AG04449 (cell line): Measurements from ENCODE around the gene LCN2.

Source experiments
- CTCF ChIA-PET: fragments of 350-600 bp; formaldehyde crosslinking; extraction: SDS; loops from one replicate; lab custom pipeline; 2021; ENCODE audit warnings: antibody characterized with exemption; lab: Yijun Ruan, JAX
- POLR2A ChIA-PET: fragments of 400-600, 350-600 bp; formaldehyde crosslinking; extraction: SDS; loops from one replicate; lab custom pipeline; 2020; ENCODE audit warnings: antibody characterized with exemption, inconsistent platforms; lab: Yijun Ruan, JAX
- DNase-seq: peaks from one replicate; pipeline ENCODE4 v3.0.0-alpha.2; 2010; ENCODE audit warnings: low read depth, low spot score
- H3K4me3 ChIP-seq: 2 replicates; pipeline ENCODE4 v1.5.1; 2011; ENCODE audit warnings: low read depth, mild to moderate bottlenecking, control low read depth, low read length
- TF ChIP-seq, protein P1 (sequence below): IDR thresholded peaks from one replicate; pipeline ENCODE4 v1.5.1; 2011; ENCODE audit warnings: mild to moderate bottlenecking, moderate library complexity, low read length, control low read depth, inconsistent platforms; ENCODE audit not compliant: insufficient read depth; ENCODE audit errors: missing control alignments

The LCN2 gene

DNA sequence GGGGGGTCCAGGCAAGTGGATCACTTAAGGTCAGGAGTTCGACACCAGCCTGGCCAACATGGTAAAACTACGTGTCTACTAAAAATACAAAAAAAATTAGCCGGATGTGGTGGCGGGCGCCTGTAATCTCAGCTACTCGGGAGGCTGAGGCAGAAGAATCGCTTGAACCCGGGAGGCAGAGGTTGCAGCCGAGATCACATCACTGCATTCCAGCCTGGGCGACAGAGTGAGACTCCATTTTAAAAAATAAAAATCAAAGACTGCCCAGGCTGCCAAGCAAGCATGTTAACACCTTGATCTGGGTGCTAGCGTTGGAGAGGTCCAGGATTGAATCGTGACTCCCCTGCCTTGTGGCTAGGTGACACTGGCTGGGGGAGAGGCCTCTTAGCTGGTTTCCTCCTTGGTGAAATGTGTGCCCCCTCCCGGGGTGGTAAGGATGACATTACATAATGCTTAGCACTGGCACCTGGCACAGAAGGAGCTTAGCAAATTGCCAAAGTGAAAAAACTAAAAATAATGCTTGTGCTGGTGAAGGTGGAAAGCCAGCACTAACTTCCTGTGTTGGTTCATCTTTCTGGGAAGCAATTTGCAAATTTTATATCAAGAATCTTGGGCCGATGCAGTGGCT lies 44.3 kb downstream of the LCN2 start:
- no peak overlapping the region for H3K4me3 ChIP-seq
- CTCF ChIA-PET = interaction anchor here (0.7 to 3.5 kb wide), 2 partner anchors 11 to 25 kb away, joined by 3 to 14 read pairs; no protein-coding TSS in a partner anchor
- POLR2A ChIA-PET = no interaction called here
- no peak for DNase-seq
- TF ChIP-seq, protein P1, sequence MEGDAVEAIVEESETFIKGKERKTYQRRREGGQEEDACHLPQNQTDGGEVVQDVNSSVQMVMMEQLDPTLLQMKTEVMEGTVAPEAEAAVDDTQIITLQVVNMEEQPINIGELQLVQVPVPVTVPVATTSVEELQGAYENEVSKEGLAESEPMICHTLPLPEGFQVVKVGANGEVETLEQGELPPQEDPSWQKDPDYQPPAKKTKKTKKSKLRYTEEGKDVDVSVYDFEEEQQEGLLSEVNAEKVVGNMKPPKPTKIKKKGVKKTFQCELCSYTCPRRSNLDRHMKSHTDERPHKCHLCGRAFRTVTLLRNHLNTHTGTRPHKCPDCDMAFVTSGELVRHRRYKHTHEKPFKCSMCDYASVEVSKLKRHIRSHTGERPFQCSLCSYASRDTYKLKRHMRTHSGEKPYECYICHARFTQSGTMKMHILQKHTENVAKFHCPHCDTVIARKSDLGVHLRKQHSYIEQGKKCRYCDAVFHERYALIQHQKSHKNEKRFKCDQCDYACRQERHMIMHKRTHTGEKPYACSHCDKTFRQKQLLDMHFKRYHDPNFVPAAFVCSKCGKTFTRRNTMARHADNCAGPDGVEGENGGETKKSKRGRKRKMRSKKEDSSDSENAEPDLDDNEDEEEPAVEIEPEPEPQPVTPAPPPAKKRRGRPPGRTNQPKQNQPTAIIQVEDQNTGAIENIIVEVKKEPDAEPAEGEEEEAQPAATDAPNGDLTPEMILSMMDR = no peak

DNA sequence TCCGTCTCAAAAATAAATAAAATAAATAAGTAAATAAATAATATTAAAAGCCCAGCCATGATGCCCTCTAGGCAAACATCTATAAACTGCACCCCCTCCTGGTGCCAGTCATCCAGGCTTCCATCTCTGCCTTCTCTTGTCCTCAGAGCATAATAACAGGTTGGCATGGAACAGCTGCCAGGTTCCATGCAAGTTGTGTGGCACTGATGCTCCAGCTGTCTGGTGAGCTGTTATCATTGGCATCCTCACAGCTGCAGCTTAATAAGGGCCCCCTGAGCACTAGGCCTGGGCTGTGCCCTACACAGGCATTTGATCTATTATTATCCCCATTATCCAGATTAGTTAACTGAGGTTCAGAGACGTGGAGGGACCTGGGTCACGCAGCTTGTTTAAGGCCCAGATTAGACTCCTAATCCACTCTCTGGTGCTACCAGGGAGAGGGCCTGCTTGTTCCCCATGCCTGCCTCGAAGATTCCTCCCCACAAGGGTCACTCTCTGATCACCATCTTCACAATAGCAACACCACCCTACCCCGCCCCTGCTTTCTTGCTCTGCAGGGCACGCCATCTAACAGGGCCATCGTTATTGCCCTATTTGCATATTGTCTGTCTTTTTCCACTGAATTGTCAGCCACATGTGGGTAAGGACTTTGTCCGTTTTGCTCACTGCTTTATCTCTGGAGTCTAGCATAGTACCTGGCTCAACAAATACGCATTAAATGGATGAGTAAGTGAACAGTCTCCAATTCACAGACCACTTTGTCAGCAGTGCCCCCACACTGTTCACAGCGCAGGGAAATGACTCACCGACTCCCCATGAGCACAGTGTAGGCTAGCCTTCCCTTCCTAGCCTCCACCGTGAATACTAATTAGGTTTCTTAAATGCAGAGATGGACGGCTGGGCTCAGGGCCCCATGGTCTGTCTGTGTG lies 52.5 kb downstream of the LCN2 start:
- DNase-seq = no peak
- TF ChIP-seq, protein P1 = no peak
- no peak overlapping the region for H3K4me3 ChIP-seq
- POLR2A ChIA-PET = interaction anchor here (0.6 kb wide), 1 partner anchor 41 kb away, joined by 3 read pairs; no protein-coding TSS in a partner anchor
- CTCF ChIA-PET = interaction anchor here (0.8 to 5.3 kb wide), 8 partner anchors 10 to 140 kb away, joined by 3 to 33 read pairs (median 4); partner anchors contain the start of gene CIZ1

DNA sequence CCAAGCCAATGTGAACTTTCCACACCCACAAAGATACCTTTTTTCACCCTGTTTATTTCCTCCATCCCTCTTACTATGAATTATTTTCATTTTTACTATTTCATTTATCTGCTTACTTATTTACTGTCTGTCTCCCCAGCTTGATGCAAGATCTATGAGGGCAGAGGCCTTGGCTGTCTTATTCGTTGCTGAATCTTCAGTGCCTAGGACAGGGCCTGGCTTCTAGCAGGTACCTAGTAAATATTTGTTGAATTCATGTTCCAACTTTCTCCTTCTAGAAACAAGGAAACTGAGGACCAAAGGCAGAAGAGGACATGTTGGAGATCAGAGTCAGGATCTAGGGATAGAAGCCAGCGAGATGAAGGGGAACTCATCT lies 53.4 kb downstream of the LCN2 start:
- TF ChIP-seq, protein P1 = no peak
- ChIA-PET CTCF (interaction anchor here (0.8 to 5.3 kb wide), 7 partner anchors 9 to 34 kb away, joined by 3 to 33 read pairs (median 7); partner anchors contain the start of gene CIZ1), POLR2A (interaction anchor here (0.6 kb wide), 1 partner anchor 42 kb away, joined by 3 read pairs; no protein-coding TSS in a partner anchor)
- H3K4me3 ChIP-seq = no peak overlapping the region
- DNase-seq = no peak
